Natural killer cell (primary cell): ENCODE data around the gene TFAP2A. TPM values are rescaled to one million over a fixed set of nuclear protein-coding genes. Genes with fewer than 3 reads are reported as not detected.

Experiments
- ATAC-seq, 3 donors: fragments of 150-1000 bp in 2 of 3; fragments of 200-7000 bp in 1 of 3; cut with Tn5 transposase; 1 replicate in 1 of 3; 2 replicates in 2 of 3; pipeline ENCODE4 v1.10.0; 2021; ENCODE audit warnings: mild to moderate bottlenecking in 2 of 3, moderate library complexity in 2 of 3
- DNase-seq, 2 donors: peaks; one replicate each; pipeline versions ENCODE4 v3.0.0 to v3.0.0-alpha.2; 2013 to 2021; ENCODE audit warnings: mixed read lengths in 1 of 2
- H3K27ac ChIP-seq: one replicate; pipeline ENCODE4 v1.5.1; 2013; ENCODE audit warnings: mild to moderate bottlenecking, low read length
- H3K27me3 ChIP-seq: one replicate; pipeline ENCODE4 v1.6.1; 2013; ENCODE audit warnings: low read length; ENCODE audit not compliant: control insufficient read depth, insufficient read depth
- H3K36me3 ChIP-seq: one replicate; pipeline ENCODE4 v1.6.1; 2013; ENCODE audit warnings: low read length; ENCODE audit not compliant: control insufficient read depth, insufficient read depth
- H3K4me1 ChIP-seq: one replicate; pipeline ENCODE4 v1.6.1; 2013; ENCODE audit warnings: low read length; ENCODE audit not compliant: control insufficient read depth, insufficient read depth
- H3K4me3 ChIP-seq: one replicate; pipeline ENCODE4 v1.5.1; 2013; ENCODE audit warnings: low read length
- H3K9me3 ChIP-seq: one replicate; pipeline ENCODE4 v1.6.1; 2013; ENCODE audit warnings: low read length; ENCODE audit not compliant: control insufficient read depth, insufficient read depth
- H3K27ac Mint-ChIP-seq, 2 donors: one replicate each; pipeline ENCODE4 v1.8.0; 2022; ENCODE audit warnings: mild to moderate bottlenecking in 2 of 2, mixed read lengths in 2 of 2, moderate library complexity in 1 of 2
- H3K27me3 Mint-ChIP-seq, 2 donors: one replicate each; pipeline ENCODE4 v1.8.0; 2022; ENCODE audit warnings: low read depth in 2 of 2, mixed read lengths in 2 of 2
- H3K36me3 Mint-ChIP-seq: one replicate; pipeline ENCODE4 v1.8.0; 2022; ENCODE audit warnings: mixed read lengths
- H3K4me1 Mint-ChIP-seq, 2 donors: one replicate each; pipeline ENCODE4 v1.8.0; 2022; ENCODE audit warnings: mixed read lengths in 2 of 2
- H3K4me3 Mint-ChIP-seq: one replicate; pipeline ENCODE4 v1.8.0; 2022; ENCODE audit warnings: mild to moderate bottlenecking, moderate library complexity, mixed read lengths
- H3K9me3 Mint-ChIP-seq, 2 donors: one replicate each; pipeline ENCODE4 v1.8.0; 2022; ENCODE audit warnings: mixed read lengths in 2 of 2
- CTCF ChIP-seq: fragments of 200-600 bp; IDR thresholded peaks from one replicate; pipeline ENCODE4 v1.8.0; 2022; ENCODE audit warnings: antibody characterized with exemption
- WGBS: methylation state at CpG from one replicate; pipeline ENCODE4 v1.1.7; 2013; ENCODE audit warnings: missing lambda C conversion rate; ENCODE audit not compliant: insufficient coverage; 5-methylcytosine and 5-hydroxymethylcytosine counted together
- intact Hi-C: fragments of 100-400 bp; cut with micrococcal nuclease; formaldehyde crosslinking; loops from one replicate; pipeline ENCODE4 v1.14.2; 2022
- total RNA-seq, 4 donors: library from RNA; stranded (reverse); fragments of 120-200 nt in 1 of 4; gene quantifications; one replicate each; pipeline versions ENCODE4 v1.2.3 to v1.2.4, GENCODE V29; 2013 to 2022

TFAP2A gene
- total RNA-seq, 3 donors from 2014 or later (not counting 1 experiment from before 2014, with no cell fraction given), result not detected

- Mint-ChIP-seq H3K4me1 (no peaks in the 10 kb centered on the region), H3K36me3 (no peaks in the 10 kb centered on the region), H3K27me3 (peaks cover 2 to 26% of the 10 kb centered on the region in 2 donors), H3K9me3 (no peaks in the 10 kb centered on the region), H3K27ac (no peak overlapping the region), H3K4me3 (no peak overlapping the region)
- no peak for DNase-seq
- H3K36me3 ChIP-seq, result no peaks in the 10 kb centered on the region
- H3K4me1 ChIP-seq, result no peaks in the 10 kb centered on the region
- no peaks in the 10 kb centered on the region for H3K9me3 ChIP-seq
- no peak overlapping the region for H3K27ac ChIP-seq
- ATAC-seq, result no peak
- H3K4me3 ChIP-seq, result no peak overlapping the region
- H3K27me3 ChIP-seq, result no peaks in the 10 kb centered on the region
- intact Hi-C loops, result no loop called here
- no peak for TF ChIP-seq CTCF
- WGBS, result 69% methylated on average over 9 of the region's 11 CpGs
These were observed 37.1 kb upstream of the TFAP2A start for GRCh38 chr6:10451828-10452509.

GRCh38 chr6:10451394-10451793 lies 36.5 kb upstream of the TFAP2A start:
- Histone ChIP-seq H3K27ac (no peak overlapping the region), H3K36me3 (no peaks in the 10 kb centered on the region), H3K27me3 (no peaks in the 10 kb centered on the region), H3K4me3 (no peak overlapping the region), H3K9me3 (no peaks in the 10 kb centered on the region), H3K4me1 (no peaks in the 10 kb centered on the region)
- TF ChIP-seq CTCF, result no peak
- Mint-ChIP-seq H3K4me1 (no peaks in the 10 kb centered on the region), H3K27ac (no peak overlapping the region), H3K36me3 (no peaks in the 10 kb centered on the region), H3K4me3 (no peak overlapping the region), H3K27me3 (peaks cover 2 to 26% of the 10 kb centered on the region in 2 donors), H3K9me3 (no peaks in the 10 kb centered on the region)
- ATAC-seq, result no peak
- intact Hi-C loops, result no loop called here
- WGBS, result 65% methylated on average over 3 of the region's 6 CpGs
- DNase-seq, result no peak

- Mint-ChIP-seq H3K27me3 (peaks cover 2 to 26% of the 10 kb centered on the region in 2 donors), H3K4me3 (no peak overlapping the region), H3K9me3 (no peaks in the 10 kb centered on the region), H3K27ac (no peak overlapping the region), H3K36me3 (no peaks in the 10 kb centered on the region), H3K4me1 (no peaks in the 10 kb centered on the region)
- WGBS, result 80% methylated on average over 4 of the region's 5 CpGs
- Histone ChIP-seq H3K36me3 (no peaks in the 10 kb centered on the region), H3K27ac (no peak overlapping the region), H3K9me3 (no peaks in the 10 kb centered on the region), H3K4me3 (no peak overlapping the region), H3K4me1 (no peaks in the 10 kb centered on the region), H3K27me3 (no peaks in the 10 kb centered on the region)
- ATAC-seq (no peak), DNase-seq (no peak)
- no peak for TF ChIP-seq CTCF
- intact Hi-C loops, result no loop called here
These were observed 34.9 kb upstream of the TFAP2A start for GRCh38 chr6:10449751-10450150.

- no peaks in the 10 kb centered on the region for H3K4me1 Mint-ChIP-seq
- no peak for TF ChIP-seq CTCF
- no peak overlapping the region for H3K27ac Mint-ChIP-seq
- WGBS, result 56% methylated on average over 1 of the region's 1 CpG
- no peaks in the 10 kb centered on the region for H3K36me3 ChIP-seq
- no peaks in the 10 kb centered on the region for H3K9me3 ChIP-seq
- H3K9me3 Mint-ChIP-seq, result no peaks in the 10 kb centered on the region
- H3K4me3 ChIP-seq, result no peak overlapping the region
- peaks cover 2% of the 10 kb centered on the region for H3K27me3 ChIP-seq
- H3K4me3 Mint-ChIP-seq, result no peak overlapping the region
- intact Hi-C loops, result no loop called here
- no peaks in the 10 kb centered on the region for H3K4me1 ChIP-seq
- no peak for ATAC-seq
- no peak overlapping the region for H3K27ac ChIP-seq
- no peaks in the 10 kb centered on the region for H3K36me3 Mint-ChIP-seq
- DNase-seq, result no peak
- peaks cover 2 to 41% of the 10 kb centered on the region in 2 donors for H3K27me3 Mint-ChIP-seq
These were observed 33.2 kb upstream of the TFAP2A start for GRCh38 chr6:10448096-10448495.
